Calu3 (cell line): ENCODE measurements around the gene BSPH1. TPM values are rescaled to one million over a fixed set of nuclear protein-coding genes. Genes with fewer than 3 reads are reported as not detected.

Experiments used
- BruUV-seq: library from RNA; stranded (reverse); fragments of 400-500 nt; replicated peaks from 2 replicates; lab custom pipeline; 2021; lab: Mats Ljungman, UMichigan
- CTCF ChIA-PET: fragments of 300-600 bp; sonication (Branson Sonifier 250); formaldehyde crosslinking; loops from one replicate; lab custom pipeline; 2022; ENCODE audit warnings: antibody characterized with exemption; lab: Charles Lee
- DNase-seq: peaks from one replicate; pipeline ENCODE4 v3.0.0; 2022
- H3K27ac Mint-ChIP-seq: one replicate; pipeline ENCODE4 v1.8.0; 2022; ENCODE audit warnings: mixed read lengths; ENCODE audit not compliant: unreplicated experiment
- H3K27me3 Mint-ChIP-seq: one replicate; pipeline ENCODE4 v1.8.0; 2022; ENCODE audit warnings: mixed read lengths; ENCODE audit not compliant: unreplicated experiment
- H3K36me3 Mint-ChIP-seq: one replicate; pipeline ENCODE4 v1.8.0; 2022; ENCODE audit warnings: mild to moderate bottlenecking, moderate library complexity, mixed read lengths; ENCODE audit not compliant: insufficient read depth, unreplicated experiment
- H3K4me1 Mint-ChIP-seq: one replicate; pipeline ENCODE4 v1.8.0; 2022; ENCODE audit warnings: mild to moderate bottlenecking, low read depth, mixed read lengths; ENCODE audit not compliant: unreplicated experiment
- H3K4me3 Mint-ChIP-seq: one replicate; pipeline ENCODE4 v1.8.0; 2022; ENCODE audit warnings: mild to moderate bottlenecking, low read depth, moderate library complexity, mixed read lengths; ENCODE audit not compliant: unreplicated experiment
- H3K9me3 Mint-ChIP-seq: one replicate; pipeline ENCODE4 v1.8.0; 2022; ENCODE audit warnings: low read depth, mixed read lengths; ENCODE audit not compliant: unreplicated experiment
- CTCF ChIP-seq: fragments of 200-600 bp; IDR thresholded peaks from one replicate; pipeline ENCODE4 v1.8.0; 2022; ENCODE audit warnings: antibody characterized with exemption; ENCODE audit not compliant: unreplicated experiment
- intact Hi-C: fragments of 100-400 bp; cut with micrococcal nuclease; formaldehyde crosslinking; loops from one replicate; pipeline ENCODE4 v1.10.0; 2022; ENCODE audit not compliant: unreplicated experiment
- total RNA-seq: library from RNA; stranded (reverse); gene quantifications from 2 replicates; pipeline ENCODE4 v1.2.3, GENCODE V29; 2022

The BSPH1 gene
- total RNA-seq, 1 experiment from 2014 or later: not detected

- intact Hi-C loops: no loop called here
- Mint-ChIP-seq H3K36me3 (no peaks in the 10 kb centered on the region), H3K9me3 (no peaks in the 10 kb centered on the region), H3K27ac (no peak overlapping the region), H3K4me3 (no peak overlapping the region), H3K27me3 (peaks cover 94% of the 10 kb centered on the region), H3K4me1 (no peaks in the 10 kb centered on the region)
- no TSS peak for BruUV-seq
- TF ChIP-seq CTCF: no peak
- DNase-seq: no peak
- CTCF ChIA-PET: no interaction called here
Observed at GRCh38 chr19:48020686-48021085, 28.7 kb upstream of the BSPH1 start.

DNA sequence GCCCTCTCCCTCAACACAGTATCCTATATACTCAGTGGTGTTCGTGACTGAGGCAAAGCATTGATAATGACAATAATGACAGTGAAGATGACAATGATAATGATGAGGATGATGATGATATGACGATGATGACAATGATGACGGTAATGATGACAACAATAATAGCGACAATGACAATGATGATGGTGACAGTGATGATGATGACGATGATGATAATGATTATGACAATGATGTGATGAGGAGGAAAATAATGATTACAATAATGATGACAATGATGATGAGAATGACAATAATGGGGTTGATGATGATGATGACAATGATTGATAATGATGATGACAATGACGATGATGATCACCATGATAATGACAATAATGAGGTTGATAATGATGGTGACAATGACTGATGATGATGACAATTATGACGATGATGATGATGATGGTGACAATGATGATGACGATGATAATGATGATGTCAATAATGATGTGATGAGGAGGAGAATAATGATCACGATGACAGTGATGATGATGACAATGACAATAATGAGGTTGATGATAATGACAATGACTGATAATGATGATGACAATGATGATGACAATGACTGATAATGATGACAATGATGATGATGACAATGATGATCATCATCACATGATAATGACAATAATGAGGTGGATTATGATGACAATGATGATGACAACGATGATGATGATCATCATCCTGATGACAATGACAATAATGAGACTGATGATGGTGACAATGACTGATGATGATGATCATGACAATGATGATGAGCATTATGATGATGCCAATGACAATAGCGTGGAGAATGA is 19.2 kb upstream of the BSPH1 start:
- H3K36me3 Mint-ChIP-seq: no peaks in the 10 kb centered on the region
- no peak overlapping the region for H3K4me3 Mint-ChIP-seq
- H3K27ac Mint-ChIP-seq: no peak overlapping the region
- TF ChIP-seq CTCF: no peak
- H3K27me3 Mint-ChIP-seq: peaks cover 29% of the 10 kb centered on the region
- no TSS peak for BruUV-seq
- H3K9me3 Mint-ChIP-seq: peaks cover 3% of the 10 kb centered on the region
- H3K4me1 Mint-ChIP-seq: no peaks in the 10 kb centered on the region
- CTCF ChIA-PET: no interaction called here
- DNase-seq: no peak
- intact Hi-C loops: no loop called here

GRCh38 chr19:48006762-48007161 is 14.8 kb upstream of the BSPH1 start:
- CTCF ChIA-PET: no interaction called here
- Mint-ChIP-seq H3K27me3 (peaks cover 44% of the 10 kb centered on the region), H3K9me3 (peaks cover 3% of the 10 kb centered on the region), H3K27ac (no peak overlapping the region), H3K36me3 (no peaks in the 10 kb centered on the region), H3K4me1 (no peaks in the 10 kb centered on the region), H3K4me3 (no peak overlapping the region)
- intact Hi-C loops: no loop called here
- BruUV-seq: no TSS peak
- DNase-seq: peak; percentile 14
- TF ChIP-seq CTCF: peak; percentile 31

GRCh38 chr19:48004236-48004635 is 12.3 kb upstream of the BSPH1 start:
- H3K4me3 Mint-ChIP-seq: no peak overlapping the region

More at GRCh38 chr19:48004236-48004635, 12.3 kb upstream of the BSPH1 start:
- Mint-ChIP-seq H3K36me3 (no peaks in the 10 kb centered on the region), H3K9me3 (peaks cover 3% of the 10 kb centered on the region), H3K4me1 (no peaks in the 10 kb centered on the region), H3K27me3 (peaks cover 44% of the 10 kb centered on the region), H3K27ac (no peak overlapping the region)
- TF ChIP-seq CTCF: no peak
- DNase-seq: no peak
- intact Hi-C loops: no loop called here
- CTCF ChIA-PET: interaction anchor here (0.6 kb wide), 1 partner anchor 94 kb away, joined by 3 read pairs; no protein-coding TSS in a partner anchor
- BruUV-seq: no TSS peak
